Smooth muscle cell (in vitro differentiated cells): ENCODE results near the gene KDM4C. TPM values are rescaled to one million over a fixed set of nuclear protein-coding genes. Genes with fewer than 3 reads are reported as not detected.

Experiments used
- DNase-seq: peaks from one replicate; lab custom pipeline; 2025; ENCODE audit not compliant: unreplicated experiment; lab: John Stamatoyannopoulos, UW
- H2AFZ ChIP-seq: fragments of 200-600 bp; sonication (generic); 2 replicates; pipeline ENCODE4 v1.6.0; 2016; ENCODE audit warnings: antibody characterized with exemption, low read depth, mild to moderate bottlenecking
- H3F3A ChIP-seq: fragments of 200-600 bp; sonication (generic); 2 replicates; pipeline ENCODE4 v1.6.0; 2017; ENCODE audit warnings: antibody characterized with exemption, low read depth
- H3K27ac ChIP-seq: fragments of 200-600 bp; sonication (generic); 2 replicates; pipeline ENCODE4 v1.5.1; 2016; ENCODE audit warnings: low read depth, mild to moderate bottlenecking
- H3K27me3 ChIP-seq: fragments of 200-600 bp; sonication (generic); 2 replicates; pipeline ENCODE4 v1.6.1; 2016; ENCODE audit warnings: low read depth, mild to moderate bottlenecking
- H3K36me3 ChIP-seq: fragments of 200-600 bp; sonication (generic); 2 replicates; pipeline ENCODE4 v1.5.1; 2016; ENCODE audit warnings: low read depth
- H3K4me1 ChIP-seq: fragments of 200-600 bp; sonication (generic); 2 replicates; pipeline ENCODE4 v1.5.1; 2016; ENCODE audit warnings: low read depth
- H3K4me2 ChIP-seq: fragments of 200-600 bp; sonication (generic); 2 replicates; pipeline ENCODE4 v1.6.0; 2016; ENCODE audit warnings: mild to moderate bottlenecking
- H3K4me3 ChIP-seq: fragments of 200-600 bp; sonication (generic); 2 replicates; pipeline ENCODE4 v1.5.1; 2016; ENCODE audit warnings: mild to moderate bottlenecking
- H3K79me2 ChIP-seq: fragments of 200-600 bp; sonication (generic); 2 replicates; pipeline ENCODE4 v1.6.0; 2016; ENCODE audit warnings: low read depth, mild to moderate bottlenecking
- H3K9ac ChIP-seq: fragments of 200-600 bp; sonication (generic); 2 replicates; pipeline ENCODE4 v1.6.0; 2016; ENCODE audit warnings: low read depth
- H3K9me3 ChIP-seq: fragments of 200-600 bp; sonication (generic); replicated peaks from 2 replicates; pipeline ENCODE4 v1.5.1; 2016; ENCODE audit warnings: low read depth
- H4K20me1 ChIP-seq: fragments of 200-600 bp; sonication (generic); 2 replicates; pipeline ENCODE4 v1.6.0; 2016; ENCODE audit warnings: low read depth
- CTCF ChIP-seq: fragments of 200-600 bp; sonication (generic); IDR thresholded peaks from 2 replicates; pipeline ENCODE4 v1.5.1; 2017; ENCODE audit warnings: borderline replicate concordance, mild to moderate bottlenecking, antibody characterized with exemption; ENCODE audit not compliant: insufficient read depth, poor library complexity, severe bottlenecking
- WGBS: methylation state at CpG from one replicate; pipeline ENCODE4 v1.1.7; 2016; ENCODE audit warnings: low lambda C conversion rate; 5-methylcytosine and 5-hydroxymethylcytosine counted together
- polyA plus RNA-seq: library from polyadenylated mRNA; unstranded; fragments of >200 nt; fragmentation: Nextera tagmentation; extraction: Ambion mirVana; gene quantifications from 2 replicates; pipeline ENCODE4 v1.2.1, GENCODE V29; 2016
- total RNA-seq: library from RNA; depleted of rRNA; stranded (reverse); fragments of >200 nt; gene quantifications from 2 replicates; pipeline ENCODE4 v1.2.3, GENCODE V29; 2014

KDM4C gene
- total and polyA plus RNA-seq, 2 experiments from 2014 or later = 7.5 to 20.2 TPM

DNA sequence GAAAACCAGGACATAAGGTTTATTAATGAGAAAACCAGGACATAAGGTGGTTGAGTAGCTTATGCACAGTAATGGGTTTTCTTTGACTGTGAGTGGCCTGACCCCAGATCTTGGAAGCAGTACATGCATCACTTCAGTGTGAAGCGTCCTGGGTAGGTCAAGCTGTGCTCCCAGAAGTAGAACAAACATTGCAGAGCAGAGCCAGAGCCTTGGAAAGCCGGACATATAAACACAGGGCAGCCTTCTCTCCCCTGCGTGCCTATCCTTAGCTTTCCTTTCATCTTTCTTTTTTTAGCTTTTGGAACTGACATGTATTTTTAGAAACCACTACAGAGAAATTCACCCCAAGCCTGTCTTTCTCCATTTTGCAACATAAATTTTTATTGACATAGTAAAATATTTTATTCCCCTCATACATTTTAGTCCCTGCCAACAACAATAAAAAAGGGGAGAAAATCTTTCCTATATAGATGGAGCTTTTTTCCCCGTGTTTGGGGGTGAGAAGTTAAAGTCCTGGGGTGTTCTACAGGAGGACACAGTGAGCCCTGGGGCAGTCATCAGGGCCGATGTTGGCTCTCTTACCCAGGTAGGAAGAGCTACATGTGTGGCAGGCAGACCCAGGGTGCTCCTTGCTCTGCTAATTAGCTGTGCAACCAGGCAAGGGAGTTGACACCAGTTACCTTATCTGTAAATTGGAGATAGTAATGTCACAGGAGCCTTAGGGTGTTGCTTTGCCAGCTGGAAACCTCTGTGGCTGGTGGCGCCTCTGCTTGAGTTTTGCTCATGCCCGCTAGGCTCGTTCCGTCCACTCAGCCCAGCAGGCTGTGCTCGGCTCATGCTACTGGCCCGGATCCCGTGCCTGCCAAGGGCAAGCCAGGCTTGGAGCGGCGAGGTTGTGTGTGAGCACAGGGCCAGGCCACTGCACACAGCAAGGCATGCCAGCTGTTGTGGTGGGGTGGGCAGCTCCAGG, 389.6 kb downstream of the KDM4C start:
- Histone ChIP-seq H3K4me2 (no peak overlapping the region), H2AFZ (no peak overlapping the region), H3K9me3 (no peaks in the 10 kb centered on the region), H3F3A (no peaks in the 10 kb centered on the region), H3K79me2 (no peaks in the 10 kb centered on the region), H3K4me1 (peaks cover 6% of the 10 kb centered on the region), H3K27ac (no peak overlapping the region), H3K36me3 (no peaks in the 10 kb centered on the region), H3K9ac (no peak overlapping the region), H4K20me1 (peaks cover 5% of the 10 kb centered on the region), H3K27me3 (no peaks in the 10 kb centered on the region), H3K4me3 (no peak overlapping the region)
- no peak for TF ChIP-seq CTCF
- DNase-seq = no peak
- 83% methylated on average over 14 of the region's 14 CpGs for WGBS

- no peaks in the 10 kb centered on the region for H3K27me3 ChIP-seq
- no peak overlapping the region for H3K27ac ChIP-seq
- no peak overlapping the region for H3K4me3 ChIP-seq
- peaks cover 5% of the 10 kb centered on the region for H4K20me1 ChIP-seq
- H2AFZ ChIP-seq = no peak overlapping the region
- H3K9ac ChIP-seq = no peak overlapping the region
- no peaks in the 10 kb centered on the region for H3K36me3 ChIP-seq
- H3K4me1 ChIP-seq = peaks cover 6% of the 10 kb centered on the region
- 100% methylated on average over 7 of the region's 7 CpGs for WGBS
- H3K79me2 ChIP-seq = no peaks in the 10 kb centered on the region
- no peak for TF ChIP-seq CTCF
- no peak overlapping the region for H3K4me2 ChIP-seq
- DNase-seq = no peak
- H3K9me3 ChIP-seq = no peaks in the 10 kb centered on the region
- H3F3A ChIP-seq = no peaks in the 10 kb centered on the region
Measured at GRCh38 chr9:7148243-7148765, 390.5 kb downstream of the KDM4C start.

- H3F3A ChIP-seq = no peaks in the 10 kb centered on the region
- peaks cover 6% of the 10 kb centered on the region for H3K4me1 ChIP-seq
- no peaks in the 10 kb centered on the region for H3K36me3 ChIP-seq
Measured at GRCh38 chr9:7149258-7149657, 391.5 kb downstream of the KDM4C start.

More at GRCh38 chr9:7149258-7149657, 391.5 kb downstream of the KDM4C start:
- WGBS = 97% methylated on average over 13 of the region's 13 CpGs
- Histone ChIP-seq H3K4me2 (no peak overlapping the region), H3K79me2 (no peaks in the 10 kb centered on the region), H4K20me1 (peaks cover 5% of the 10 kb centered on the region), H3K27ac (no peak overlapping the region), H3K4me3 (no peak overlapping the region), H3K9ac (no peak overlapping the region), H3K9me3 (no peaks in the 10 kb centered on the region), H2AFZ (no peak overlapping the region), H3K27me3 (no peaks in the 10 kb centered on the region)
- no peak for TF ChIP-seq CTCF
- DNase-seq = no peak
